H9 (cell line): ENCODE measurements around the gene SPAG7. TPM values are rescaled to one million over a fixed set of nuclear protein-coding genes. Genes with fewer than 3 reads are reported as not detected.

Experiments
- DNase-seq: peaks from one replicate; pipeline ENCODE4 v3.0.0-alpha.2; 2017
- H2AFZ ChIP-seq: one replicate; pipeline ENCODE4 v1.6.1; 2013; ENCODE audit warnings: mild to moderate bottlenecking, low read length, control low read depth, moderate library complexity
- H2AK5ac ChIP-seq: 2 replicates; pipeline ENCODE4 v1.6.1; 2013; ENCODE audit warnings: low read length, control low read depth, mixed read lengths; ENCODE audit not compliant: insufficient read length
- H2BK120ac ChIP-seq: one replicate; pipeline ENCODE4 v1.6.1; 2013; ENCODE audit warnings: low read depth, mild to moderate bottlenecking, low read length, control low read depth, inconsistent platforms; ENCODE audit not compliant: poor library complexity, severe bottlenecking
- H2BK12ac ChIP-seq: 2 replicates; pipeline ENCODE4 v1.6.1; 2013; ENCODE audit warnings: low read length, control low read depth, mixed read lengths, low read depth; ENCODE audit not compliant: insufficient read length
- H2BK15ac ChIP-seq: 2 replicates; pipeline ENCODE4 v1.6.1; 2013; ENCODE audit warnings: low read depth, low read length, control low read depth
- H2BK20ac ChIP-seq: one replicate; pipeline ENCODE4 v1.6.1; 2013; ENCODE audit warnings: low read depth, mild to moderate bottlenecking, low read length, control low read depth, inconsistent platforms; ENCODE audit not compliant: poor library complexity, severe bottlenecking
- H2BK5ac ChIP-seq: 2 replicates; pipeline ENCODE4 v1.6.1; 2013; ENCODE audit warnings: low read length, control low read depth, mixed read lengths; ENCODE audit not compliant: insufficient read length
- H3K14ac ChIP-seq: 2 replicates; pipeline ENCODE4 v1.6.1; 2013; ENCODE audit warnings: low read length, control low read depth; ENCODE audit not compliant: insufficient read depth
- H3K18ac ChIP-seq: 2 replicates; pipeline ENCODE4 v1.6.1; 2013; ENCODE audit warnings: low read depth, mild to moderate bottlenecking, mixed read lengths, low read length, control low read depth; ENCODE audit not compliant: insufficient read length
- H3K23ac ChIP-seq: 2 replicates; pipeline ENCODE4 v1.6.1; 2013; ENCODE audit warnings: low read length, control low read depth, mixed read lengths, low read depth; ENCODE audit not compliant: insufficient read length
- H3K23me2 ChIP-seq: 2 replicates; pipeline ENCODE4 v1.6.1; 2013; ENCODE audit warnings: low read depth, mild to moderate bottlenecking, mixed read lengths, low read length, control low read depth; ENCODE audit not compliant: insufficient read length, poor library complexity, severe bottlenecking
- H3K27ac ChIP-seq: 2 replicates; pipeline ENCODE4 v1.5.1; 2013; ENCODE audit warnings: low read length, control low read depth, mixed read lengths, low read depth; ENCODE audit not compliant: insufficient read length
- H3K27me3 ChIP-seq: 2 replicates; pipeline ENCODE4 v1.6.1; 2013; ENCODE audit warnings: low read length, control low read depth, inconsistent platforms; ENCODE audit not compliant: insufficient read depth
- H3K4ac ChIP-seq: 2 replicates; pipeline ENCODE4 v1.6.1; 2013; ENCODE audit warnings: low read depth, mild to moderate bottlenecking, control low read depth, inconsistent platforms, low read length, moderate library complexity
- H3K4me1 ChIP-seq: 2 replicates; pipeline ENCODE4 v1.6.1; 2013; ENCODE audit warnings: low read length, control low read depth, inconsistent platforms; ENCODE audit not compliant: insufficient read depth
- H3K4me2 ChIP-seq: 2 replicates; pipeline ENCODE4 v1.6.1; 2013; ENCODE audit warnings: low read length, control low read depth, mixed read lengths; ENCODE audit not compliant: insufficient read length, insufficient read depth
- H3K56ac ChIP-seq: 2 replicates; pipeline ENCODE4 v1.6.1; 2013; ENCODE audit warnings: low read depth, mild to moderate bottlenecking, mixed read lengths, low read length, control low read depth; ENCODE audit not compliant: insufficient read length
- H3K79me1 ChIP-seq: 2 replicates; pipeline ENCODE4 v1.6.1; 2013; ENCODE audit warnings: low read depth, mild to moderate bottlenecking, moderate library complexity, low read length, control low read depth, inconsistent platforms; ENCODE audit not compliant: insufficient read depth, poor library complexity, severe bottlenecking
- H3K79me2 ChIP-seq: 2 replicates; pipeline ENCODE4 v1.6.1; 2013; ENCODE audit warnings: low read length, control low read depth, inconsistent platforms; ENCODE audit not compliant: insufficient read depth
- H3K9ac ChIP-seq: 2 replicates; pipeline ENCODE4 v1.6.1; 2013; ENCODE audit warnings: low read length, control low read depth, mixed read lengths; ENCODE audit not compliant: insufficient read length; ENCODE audit errors: extremely low read depth
- H3K9me3 ChIP-seq: one replicate; pipeline ENCODE4 v1.6.1; 2013; ENCODE audit warnings: low read depth, low read length, inconsistent platforms; ENCODE audit not compliant: control insufficient read depth
- H3T11ph ChIP-seq: one replicate; pipeline ENCODE4 v1.6.1; 2013; ENCODE audit warnings: mild to moderate bottlenecking, low read length, control low read depth, inconsistent platforms
- H4K20me1 ChIP-seq: one replicate; pipeline ENCODE4 v1.6.1; 2013; ENCODE audit not compliant: control insufficient read depth, insufficient read length, insufficient read depth
- H4K5ac ChIP-seq: 2 replicates; pipeline ENCODE4 v1.6.1; 2013; ENCODE audit warnings: low read depth, mild to moderate bottlenecking, mixed read lengths, low read length, control low read depth; ENCODE audit not compliant: insufficient read length
- H4K8ac ChIP-seq: replicated peaks from 2 replicates; pipeline ENCODE4 v1.6.1; 2013; ENCODE audit warnings: low read length, control low read depth, mixed read lengths, low read depth; ENCODE audit not compliant: insufficient read length
- H4K91ac ChIP-seq: 2 replicates; pipeline ENCODE4 v1.6.1; 2013; ENCODE audit warnings: low read depth, mild to moderate bottlenecking, moderate library complexity, mixed read lengths, low read length, control low read depth; ENCODE audit not compliant: insufficient read length
- H3K27ac Mint-ChIP-seq, 3 experiments: 2 replicates in 2 of 3; 3 replicates in 1 of 3; pipeline ENCODE4 v1.8.0; 2020 to 2021; ENCODE audit warnings: mixed read lengths in 3 of 3, mild to moderate bottlenecking in 1 of 3, moderate library complexity in 1 of 3
- H3K27me3 Mint-ChIP-seq: 2 replicates; pipeline ENCODE4 v1.8.0; 2021; ENCODE audit warnings: low read depth, mild to moderate bottlenecking, moderate library complexity, mixed read lengths
- H3K36me3 Mint-ChIP-seq, 3 experiments: 2 replicates in 2 of 3; 3 replicates in 1 of 3; pipeline ENCODE4 v1.8.0; 2020 to 2021; ENCODE audit warnings: low read depth in 3 of 3, mixed read lengths in 3 of 3; ENCODE audit not compliant: insufficient read depth in 1 of 3
- H3K4me1 Mint-ChIP-seq, 2 experiments: 2 replicates each; pipeline ENCODE4 v1.8.0; 2020; ENCODE audit warnings: mixed read lengths in 2 of 2
- H3K4me3 Mint-ChIP-seq, 2 experiments: 2 replicates in 1 of 2; 3 replicates in 1 of 2; pipeline ENCODE4 v1.8.0; 2020 to 2021; ENCODE audit warnings: mild to moderate bottlenecking in 2 of 2, mixed read lengths in 2 of 2, moderate library complexity in 1 of 2
- H3K9me3 Mint-ChIP-seq, 2 experiments: 2 replicates in 1 of 2; 3 replicates in 1 of 2; pipeline ENCODE4 v1.8.0; 2020; ENCODE audit warnings: mild to moderate bottlenecking in 2 of 2, mixed read lengths in 2 of 2, moderate library complexity in 1 of 2
- CTCF ChIP-seq: fragments of 200-600 bp; sonication (generic); conservative IDR thresholded peaks from 3 replicates; pipeline ENCODE4 v1.8.0; 2021; ENCODE audit warnings: antibody characterized with exemption, mild to moderate bottlenecking
- WGBS: extraction: QIAGEN DNeasy Blood & Tissue Kit; methylation state at CpG from one replicate; pipeline ENCODE4 v1.1.7; 2013; ENCODE audit warnings: missing lambda C conversion rate, low lambda C conversion rate, mixed read lengths; ENCODE audit not compliant: insufficient read length; ENCODE audit errors: extremely low coverage; 5-methylcytosine and 5-hydroxymethylcytosine counted together
- total RNA-seq: library from RNA; stranded (reverse); gene quantifications from 2 replicates; pipeline ENCODE4 v1.2.1, GENCODE V29; 2021

SPAG7 gene
- total RNA-seq, 1 experiment from 2014 or later = 102 TPM

DNA sequence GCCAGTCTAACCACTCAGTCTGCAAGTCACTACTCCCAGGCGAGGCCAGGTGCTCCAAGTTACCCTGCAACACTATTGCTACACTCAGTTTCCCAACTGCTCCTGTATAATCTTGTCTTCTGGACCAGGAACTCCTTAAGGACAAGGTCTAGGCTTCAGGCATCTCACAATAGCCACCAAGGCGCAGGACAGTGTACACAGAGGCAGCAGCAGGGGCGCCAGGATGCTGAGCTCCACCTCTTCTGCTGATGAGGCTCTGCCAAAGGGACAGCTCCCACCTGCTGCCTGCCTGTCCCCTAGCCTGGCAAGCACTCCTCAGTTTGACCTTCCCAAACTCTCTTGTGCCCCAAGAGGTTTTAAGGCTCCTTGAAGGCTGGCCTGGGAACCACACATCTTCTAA is 31.2 kb downstream of the SPAG7 start:
- H3K9me3 ChIP-seq = no peaks in the 10 kb centered on the region
- no peak overlapping the region for H3K9ac ChIP-seq
- no CpG with 5 or more reads among the region's 3 CpGs for WGBS
- peaks cover 5% of the 10 kb centered on the region for H3K79me1 ChIP-seq
- no peak overlapping the region for H4K5ac ChIP-seq
- no peaks in the 10 kb centered on the region for H3K4me1 ChIP-seq
- H3K27ac ChIP-seq = no peak overlapping the region
- H2BK12ac ChIP-seq = no peak overlapping the region
- H3K23me2 ChIP-seq = peaks cover 17% of the 10 kb centered on the region
- H3K56ac ChIP-seq = no peak overlapping the region
- Mint-ChIP-seq H3K27ac (peak overlapping the region in 2 of 3 experiments; percentile 28 to 29; a peak in 1 of 7 replicates), H3K9me3 (no peaks in the 10 kb centered on the region; a peak in 1 of 5 replicates), H3K36me3 (peaks cover 19 to 51% (median 28%) of the 10 kb centered on the region in 3 experiments), H3K4me1 (peaks cover 33 to 37% of the 10 kb centered on the region in 2 experiments), H3K27me3 (no peaks in the 10 kb centered on the region; the same call in none of the 2 replicates), H3K4me3 (peak overlapping the region in 1 of 2 experiments; percentile 31; a peak in 1 of 5 replicates)
- peaks cover 6% of the 10 kb centered on the region; the same call in 1 of the 2 replicates for H3K79me2 ChIP-seq
- H4K91ac ChIP-seq = no peak overlapping the region
- H2BK5ac ChIP-seq = no peak overlapping the region
- H4K8ac ChIP-seq = no peak overlapping the region
- no peak overlapping the region for H3K18ac ChIP-seq
- H3K27me3 ChIP-seq = no peaks in the 10 kb centered on the region
- H2BK20ac ChIP-seq = no peak overlapping the region
- H3K4me2 ChIP-seq = no peak overlapping the region
- no peak overlapping the region for H2BK120ac ChIP-seq
- peak; percentile 25 for DNase-seq
- H2AK5ac ChIP-seq = no peak overlapping the region
- no peak overlapping the region for H3K4ac ChIP-seq
- no peak for TF ChIP-seq CTCF
- H3K14ac ChIP-seq = no peak overlapping the region
- no peak overlapping the region for H3T11ph ChIP-seq
- H2BK15ac ChIP-seq = no peak overlapping the region
- no peak overlapping the region for H2AFZ ChIP-seq
- peaks cover 7% of the 10 kb centered on the region for H4K20me1 ChIP-seq
- H3K23ac ChIP-seq = no peak overlapping the region
